ENCODE results near the gene RUVBL2. TPM values are rescaled to one million over a fixed set of nuclear protein-coding genes. Genes with fewer than 3 reads are reported as not detected.

Gene RUVBL2
- total and polyA plus RNA-seq, 9 donors: 11.4 to 101 (median 53.4) TPM

DNA sequence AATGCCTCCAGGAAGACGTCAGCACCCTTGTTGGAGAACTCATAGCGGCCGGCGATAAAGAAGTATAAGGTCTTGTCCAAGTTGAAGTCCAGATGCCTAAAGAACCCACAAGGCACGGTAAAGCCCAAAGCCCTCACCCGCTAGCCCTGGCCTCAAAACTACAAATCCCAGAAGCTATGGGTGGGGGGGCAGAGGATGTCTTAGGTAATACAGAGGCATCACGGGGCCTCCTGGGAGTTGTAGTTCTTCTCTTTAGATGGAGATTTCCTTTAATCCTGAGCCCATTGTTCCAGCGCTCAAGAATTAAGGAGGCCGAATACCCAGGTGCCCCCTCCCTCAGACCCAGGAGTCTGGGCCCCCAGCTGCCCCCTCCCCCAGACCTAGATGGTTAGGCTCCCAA is 11.4 kb upstream of the RUVBL2 start:
- intact Hi-C loops (cut with DNase I): no loop called here
- Histone ChIP-seq H3K27me3 (no peaks in the 10 kb centered on the region), H3K4me1 (ENCODE audit: insufficient read depth) (no peaks in the 10 kb centered on the region), H3K4me3 (no peak overlapping the region), H3K27ac (no peak overlapping the region), H3K36me3 (no peaks in the 10 kb centered on the region), H3K9me3 (no peaks in the 10 kb centered on the region)
- DNase-seq: no peak
- TF ChIP-seq POLR2A (IDR thresholded peaks at IDR 0.05) (no peak), EP300 (IDR thresholded peaks at IDR 0.05) (no peak)
- TF ChIP-seq, protein P1, sequence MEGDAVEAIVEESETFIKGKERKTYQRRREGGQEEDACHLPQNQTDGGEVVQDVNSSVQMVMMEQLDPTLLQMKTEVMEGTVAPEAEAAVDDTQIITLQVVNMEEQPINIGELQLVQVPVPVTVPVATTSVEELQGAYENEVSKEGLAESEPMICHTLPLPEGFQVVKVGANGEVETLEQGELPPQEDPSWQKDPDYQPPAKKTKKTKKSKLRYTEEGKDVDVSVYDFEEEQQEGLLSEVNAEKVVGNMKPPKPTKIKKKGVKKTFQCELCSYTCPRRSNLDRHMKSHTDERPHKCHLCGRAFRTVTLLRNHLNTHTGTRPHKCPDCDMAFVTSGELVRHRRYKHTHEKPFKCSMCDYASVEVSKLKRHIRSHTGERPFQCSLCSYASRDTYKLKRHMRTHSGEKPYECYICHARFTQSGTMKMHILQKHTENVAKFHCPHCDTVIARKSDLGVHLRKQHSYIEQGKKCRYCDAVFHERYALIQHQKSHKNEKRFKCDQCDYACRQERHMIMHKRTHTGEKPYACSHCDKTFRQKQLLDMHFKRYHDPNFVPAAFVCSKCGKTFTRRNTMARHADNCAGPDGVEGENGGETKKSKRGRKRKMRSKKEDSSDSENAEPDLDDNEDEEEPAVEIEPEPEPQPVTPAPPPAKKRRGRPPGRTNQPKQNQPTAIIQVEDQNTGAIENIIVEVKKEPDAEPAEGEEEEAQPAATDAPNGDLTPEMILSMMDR (IDR thresholded peaks at IDR 0.05): no peak
- 85 to 89% (median 88%) methylated on average over 9 of the region's 9 CpGs for WGBS, 3 donors

DNA sequence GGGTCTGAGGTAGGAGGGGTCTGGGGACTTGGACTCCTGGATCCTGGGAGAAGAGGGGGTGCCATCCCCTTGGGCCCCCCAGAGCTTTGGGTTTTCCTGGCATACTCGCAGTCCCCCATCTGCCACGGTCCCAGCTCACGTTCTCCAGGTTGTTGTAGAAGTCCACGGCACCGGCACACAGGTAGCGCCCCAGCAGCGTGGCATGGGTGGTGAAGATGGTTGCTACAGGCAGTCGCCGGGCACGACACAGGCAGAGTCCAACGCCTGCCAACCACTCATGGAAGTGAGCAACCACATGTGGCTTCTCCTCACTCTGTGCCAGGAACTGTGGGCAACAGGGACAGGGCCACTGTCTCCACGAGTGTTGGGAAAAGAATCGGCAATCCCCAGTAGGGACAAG is 8.0 kb upstream of the RUVBL2 start:
- Histone ChIP-seq H3K4me3 (no peak overlapping the region), H3K36me3 (no peaks in the 10 kb centered on the region), H3K27ac (no peak overlapping the region), H3K9me3 (no peaks in the 10 kb centered on the region), H3K27me3 (no peaks in the 10 kb centered on the region), H3K4me1 (ENCODE audit: insufficient read depth) (no peaks in the 10 kb centered on the region)
- WGBS, 3 donors: 92 to 94% (median 93%) methylated on average over 13 of the region's 13 CpGs
- TF ChIP-seq POLR2A (IDR thresholded peaks at IDR 0.05): no peak
- TF ChIP-seq, protein P1 (IDR thresholded peaks at IDR 0.05): no peak
- no peak for TF ChIP-seq EP300 (IDR thresholded peaks at IDR 0.05)
- DNase-seq: no peak
- intact Hi-C loops (cut with DNase I): no loop called here

DNA sequence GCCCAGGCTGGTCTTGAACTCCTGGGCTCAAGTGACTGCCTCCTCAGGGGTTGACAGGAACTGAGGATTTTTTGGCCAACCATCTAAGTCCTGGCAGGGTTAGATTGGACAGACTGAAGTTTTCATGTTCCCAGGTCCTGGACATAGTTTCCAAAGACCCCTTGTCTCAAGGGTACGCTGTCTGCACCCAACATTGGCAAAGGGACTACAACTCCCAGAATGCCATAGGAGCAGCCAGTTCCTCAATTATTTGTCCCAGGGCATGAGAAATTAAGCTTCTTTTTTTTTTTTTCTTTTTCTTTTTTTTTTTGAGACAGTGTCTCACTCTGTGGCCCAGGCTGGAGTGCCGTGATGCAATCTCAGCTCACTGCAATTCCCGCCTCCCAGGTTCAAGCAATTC is 7.5 kb upstream of the RUVBL2 start:
- TF ChIP-seq, protein P1 (IDR thresholded peaks at IDR 0.05): no peak
- TF ChIP-seq POLR2A (IDR thresholded peaks at IDR 0.05) (no peak), EP300 (IDR thresholded peaks at IDR 0.05) (no peak)
- H3K27ac ChIP-seq: no peak overlapping the region
- 88 to 93% (median 90%) methylated on average over 3 of the region's 3 CpGs for WGBS, 3 donors
- no peaks in the 10 kb centered on the region for H3K27me3 ChIP-seq
- peaks cover 3% of the 10 kb centered on the region for H3K4me1 ChIP-seq (ENCODE audit: insufficient read depth)
- H3K9me3 ChIP-seq: no peaks in the 10 kb centered on the region
- DNase-seq: no peak
- intact Hi-C loops (cut with DNase I): no loop called here
- H3K36me3 ChIP-seq: no peaks in the 10 kb centered on the region
- no peak overlapping the region for H3K4me3 ChIP-seq

DNA sequence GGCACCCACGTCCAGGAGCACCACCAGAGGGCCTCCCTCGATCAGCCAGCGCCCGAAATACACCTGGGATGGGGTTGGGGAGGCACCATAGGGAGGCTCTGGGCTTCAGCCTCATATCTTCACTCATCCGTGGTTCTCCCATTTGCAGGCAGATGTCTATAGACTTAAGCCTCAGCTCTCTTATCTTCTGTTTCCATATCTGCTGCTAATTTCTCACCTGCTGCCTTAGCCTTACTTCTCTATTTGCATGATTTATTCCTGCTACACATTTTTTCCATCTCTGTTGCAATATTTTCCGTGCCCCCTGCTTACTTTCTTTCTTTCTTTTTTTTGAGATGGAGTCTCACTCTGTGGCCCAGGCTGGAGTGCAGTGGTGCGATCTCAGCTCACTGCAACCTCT is 6.4 kb upstream of the RUVBL2 start:
- H3K36me3 ChIP-seq: no peaks in the 10 kb centered on the region
- H3K4me3 ChIP-seq: no peak overlapping the region

More for the DNA sequence above, 6.4 kb upstream of the RUVBL2 start:
- 80 to 88% (median 86%) methylated on average over 7 of the region's 7 CpGs for WGBS, 3 donors
- Histone ChIP-seq H3K4me1 (ENCODE audit: insufficient read depth) (peaks cover 12% of the 10 kb centered on the region), H3K27ac (no peak overlapping the region), H3K27me3 (no peaks in the 10 kb centered on the region), H3K9me3 (no peaks in the 10 kb centered on the region)
- TF ChIP-seq EP300 (IDR thresholded peaks at IDR 0.05) (no peak), POLR2A (IDR thresholded peaks at IDR 0.05) (no peak)
- TF ChIP-seq, protein P1 (IDR thresholded peaks at IDR 0.05): no peak
- no peak for DNase-seq
- intact Hi-C loops (cut with DNase I): no loop called here
